ENCODE data around the gene MAN1A1.

The MAN1A1 gene

GRCh38 chr6:119240257-119241110, 109.1 kb downstream of the MAN1A1 start:
- in situ Hi-C loops (cut with MboI; ENCODE audit: low sequenced_read_pairs), result no loop called here

GRCh38 chr6:119237177-119237715, 112.3 kb downstream of the MAN1A1 start:
- in situ Hi-C loops (cut with MboI; ENCODE audit: low sequenced_read_pairs), result no loop called here

GRCh38 chr6:119234941-119235340, 114.6 kb downstream of the MAN1A1 start:
- in situ Hi-C loops (cut with MboI; ENCODE audit: low sequenced_read_pairs), result no loop called here

GRCh38 chr6:119234457-119234856, 115.1 kb downstream of the MAN1A1 start:
- in situ Hi-C loops (cut with MboI; ENCODE audit: low sequenced_read_pairs), result no loop called here

- in situ Hi-C loops (cut with MboI; ENCODE audit: low sequenced_read_pairs), result no loop called here
These were observed 116.1 kb downstream of the MAN1A1 start for GRCh38 chr6:119233312-119233984.

GRCh38 chr6:119231394-119231793, 118.2 kb downstream of the MAN1A1 start:
- in situ Hi-C loops (cut with MboI; ENCODE audit: low sequenced_read_pairs), result no loop called here

GRCh38 chr6:119230160-119230559, 119.4 kb downstream of the MAN1A1 start:
- in situ Hi-C loops (cut with MboI; ENCODE audit: low sequenced_read_pairs), result no loop called here

- in situ Hi-C loops (cut with MboI; ENCODE audit: low sequenced_read_pairs), result no loop called here
These were observed 122.2 kb downstream of the MAN1A1 start for GRCh38 chr6:119227377-119227776.

GRCh38 chr6:119226089-119226488, 123.5 kb downstream of the MAN1A1 start:
- in situ Hi-C loops (cut with MboI; ENCODE audit: low sequenced_read_pairs), result no loop called here

GRCh38 chr6:119224095-119224701, 125.4 kb downstream of the MAN1A1 start:
- in situ Hi-C loops (cut with MboI; ENCODE audit: low sequenced_read_pairs), result no loop called here

GRCh38 chr6:119220452-119220851, 129.1 kb downstream of the MAN1A1 start:
- in situ Hi-C loops (cut with MboI; ENCODE audit: low sequenced_read_pairs), result no loop called here

- in situ Hi-C loops (cut with MboI; ENCODE audit: low sequenced_read_pairs), result no loop called here
These were observed 131.0 kb downstream of the MAN1A1 start for GRCh38 chr6:119218548-119218947.

- in situ Hi-C loops (cut with MboI; ENCODE audit: low sequenced_read_pairs), result no loop called here
These were observed 133.5 kb downstream of the MAN1A1 start for GRCh38 chr6:119215885-119216590.

GRCh38 chr6:119215309-119215708, 134.3 kb downstream of the MAN1A1 start:
- in situ Hi-C loops (cut with MboI; ENCODE audit: low sequenced_read_pairs), result no loop called here

- in situ Hi-C loops (cut with MboI; ENCODE audit: low sequenced_read_pairs), result no loop called here
These were observed 139.0 kb downstream of the MAN1A1 start for GRCh38 chr6:119210596-119210995.

- in situ Hi-C loops (cut with MboI; ENCODE audit: low sequenced_read_pairs), result no loop called here
These were observed 139.9 kb downstream of the MAN1A1 start for GRCh38 chr6:119209452-119210205.

GRCh38 chr6:119207971-119208725, 141.4 kb downstream of the MAN1A1 start:
- in situ Hi-C loops (cut with MboI; ENCODE audit: low sequenced_read_pairs), result no loop called here

GRCh38 chr6:119207327-119207726, 142.2 kb downstream of the MAN1A1 start:
- in situ Hi-C loops (cut with MboI; ENCODE audit: low sequenced_read_pairs), result no loop called here

- in situ Hi-C loops (cut with MboI; ENCODE audit: low sequenced_read_pairs), result no loop called here
These were observed 143.5 kb downstream of the MAN1A1 start for GRCh38 chr6:119205911-119206618.

Measured in hTERT RPE-1 (cell line).